Osteocyte (in vitro differentiated cells): ENCODE data around the gene CRIP2. TPM values are rescaled to one million over a fixed set of nuclear protein-coding genes. Genes with fewer than 3 reads are reported as not detected.

Experiments
- DNase-seq: peaks from one replicate; pipeline ENCODE4 v3.0.0; 2021; ENCODE audit warnings: mixed read lengths; ENCODE audit not compliant: unreplicated experiment; ENCODE audit errors: extremely low spot score
- H3K27ac Mint-ChIP-seq: one replicate; pipeline ENCODE4 v1.8.0; 2021; ENCODE audit warnings: mild to moderate bottlenecking, mixed read lengths; ENCODE audit not compliant: unreplicated experiment
- H3K27me3 Mint-ChIP-seq: one replicate; pipeline ENCODE4 v1.8.0; 2021; ENCODE audit warnings: mixed read lengths; ENCODE audit not compliant: unreplicated experiment
- H3K36me3 Mint-ChIP-seq: one replicate; pipeline ENCODE4 v1.8.0; 2021; ENCODE audit warnings: mixed read lengths; ENCODE audit not compliant: unreplicated experiment
- H3K4me1 Mint-ChIP-seq: one replicate; pipeline ENCODE4 v1.8.0; 2021; ENCODE audit warnings: mixed read lengths; ENCODE audit not compliant: unreplicated experiment
- H3K4me3 Mint-ChIP-seq: one replicate; pipeline ENCODE4 v1.8.0; 2021; ENCODE audit warnings: mild to moderate bottlenecking, moderate library complexity, mixed read lengths; ENCODE audit not compliant: unreplicated experiment
- H3K9me3 Mint-ChIP-seq: one replicate; pipeline ENCODE4 v1.8.0; 2021; ENCODE audit warnings: mixed read lengths; ENCODE audit not compliant: unreplicated experiment
- CTCF ChIP-seq: fragments of 200-600 bp; sonication (generic); IDR thresholded peaks from 2 replicates; pipeline ENCODE4 v1.5.0; 2021; ENCODE audit warnings: antibody characterized with exemption, mild to moderate bottlenecking, moderate library complexity
- total RNA-seq: library from RNA; stranded (reverse); gene quantifications from 2 replicates; pipeline ENCODE4 v1.2.1, GENCODE V29; 2021

Gene CRIP2
- total RNA-seq, 1 donor from 2014 or later = 191 TPM

- no peak for DNase-seq
- Mint-ChIP-seq H3K4me3 (peak overlapping the region; percentile 68), H3K36me3 (no peaks in the 10 kb centered on the region), H3K9me3 (no peaks in the 10 kb centered on the region), H3K27ac (peak overlapping the region; percentile 84), H3K27me3 (no peaks in the 10 kb centered on the region), H3K4me1 (peaks cover 33% of the 10 kb centered on the region)
- TF ChIP-seq CTCF = no peak
These were observed 14.3 kb downstream of the CRIP2 start for GRCh38 chr14:105488781-105489541.

- Mint-ChIP-seq H3K36me3 (no peaks in the 10 kb centered on the region), H3K4me1 (peaks cover 25% of the 10 kb centered on the region), H3K4me3 (peak overlapping the region; percentile 68), H3K9me3 (no peaks in the 10 kb centered on the region), H3K27ac (peak overlapping the region; percentile 84), H3K27me3 (no peaks in the 10 kb centered on the region)
- TF ChIP-seq CTCF = peak; percentile 71
- no peak for DNase-seq
These were observed 15.1 kb downstream of the CRIP2 start for GRCh38 chr14:105489542-105490266.

GRCh38 chr14:105490267-105490571 lies 15.6 kb downstream of the CRIP2 start:
- H3K27ac Mint-ChIP-seq = peak overlapping the region; percentile 84
- DNase-seq = no peak
- no peak for TF ChIP-seq CTCF
- H3K4me3 Mint-ChIP-seq = peak overlapping the region; percentile 68
- H3K27me3 Mint-ChIP-seq = no peaks in the 10 kb centered on the region
- H3K36me3 Mint-ChIP-seq = no peaks in the 10 kb centered on the region
- no peaks in the 10 kb centered on the region for H3K9me3 Mint-ChIP-seq
- peaks cover 23% of the 10 kb centered on the region for H3K4me1 Mint-ChIP-seq

GRCh38 chr14:105490572-105491365 lies 16.1 kb downstream of the CRIP2 start, which contains the start of gene TEDC1:
TEDC1 (plus strand) TSS chr14:105491246; CDS start chr14:105491376, 130 bp downstream.
- TF ChIP-seq CTCF = peak; percentile 94
- peak within 1 kb of the TSS; percentile 71 for H3K4me3 Mint-ChIP-seq
- no peaks in the 10 kb centered on the region for H3K27me3 Mint-ChIP-seq
- no peaks in the 10 kb centered on the region for H3K9me3 Mint-ChIP-seq
- peak within 1 kb of the TSS; percentile 91 for H3K27ac Mint-ChIP-seq
- H3K4me1 Mint-ChIP-seq = peaks cover 20% of the 10 kb centered on the region
- H3K36me3 Mint-ChIP-seq = no peaks in the 10 kb centered on the region
- peak; percentile 100 for DNase-seq
